ENCODE data around the gene SCUBE2.
A peak's percentile ranks its signal among the peaks of the same experiment; 100 is the strongest.

SCUBE2 gene

DNA sequence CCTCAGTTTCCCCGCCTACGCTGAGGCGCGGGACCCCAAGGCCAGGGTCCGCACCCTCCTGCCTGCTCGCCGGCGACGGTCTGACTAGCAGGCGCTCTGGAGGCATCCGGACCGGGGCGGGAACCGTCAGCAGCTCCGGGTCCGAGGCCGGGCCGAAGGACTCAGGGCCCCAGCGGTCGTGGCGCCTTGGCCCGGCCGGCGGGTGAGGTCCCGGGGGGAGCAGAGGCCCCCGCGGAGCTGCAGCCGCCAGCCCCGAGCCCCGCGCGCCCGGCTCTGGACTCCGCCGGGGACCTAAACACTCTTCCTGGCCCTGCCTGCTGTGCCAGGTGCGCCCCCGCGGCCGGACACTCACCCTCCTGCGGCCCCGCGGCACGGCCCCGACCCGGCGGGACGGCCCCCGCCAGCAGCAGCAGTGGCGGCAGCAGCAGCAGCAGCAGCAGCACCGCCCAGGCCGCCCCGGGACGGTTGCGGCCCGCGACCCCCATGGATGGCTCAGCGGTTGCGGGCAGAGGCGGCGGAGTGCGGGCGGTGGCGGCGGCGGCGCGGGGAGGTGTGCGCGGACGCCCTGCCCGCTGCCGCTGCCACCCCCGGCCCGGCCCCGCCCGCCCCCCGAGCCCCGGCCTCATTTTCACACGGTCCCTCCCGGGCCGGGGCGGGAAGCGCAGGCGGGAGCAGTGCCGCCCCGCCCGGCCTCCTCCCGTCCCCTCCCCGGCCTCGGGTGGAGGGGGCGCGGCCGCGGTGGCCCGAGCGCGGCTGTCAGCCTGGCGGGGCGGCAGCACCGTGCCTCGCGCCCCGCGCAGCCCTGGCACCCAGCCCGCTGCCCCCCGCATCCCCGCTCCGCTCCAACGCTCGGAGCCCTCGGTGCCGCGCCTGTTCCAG, at the start of gene SCUBE2:
Gene SCUBE2, minus strand, starts transcription at position 556 of the 879 bp plus-strand sequence. Its CDS starts 71 bp downstream, at position 485.
- DNase-seq = no peak

DNA sequence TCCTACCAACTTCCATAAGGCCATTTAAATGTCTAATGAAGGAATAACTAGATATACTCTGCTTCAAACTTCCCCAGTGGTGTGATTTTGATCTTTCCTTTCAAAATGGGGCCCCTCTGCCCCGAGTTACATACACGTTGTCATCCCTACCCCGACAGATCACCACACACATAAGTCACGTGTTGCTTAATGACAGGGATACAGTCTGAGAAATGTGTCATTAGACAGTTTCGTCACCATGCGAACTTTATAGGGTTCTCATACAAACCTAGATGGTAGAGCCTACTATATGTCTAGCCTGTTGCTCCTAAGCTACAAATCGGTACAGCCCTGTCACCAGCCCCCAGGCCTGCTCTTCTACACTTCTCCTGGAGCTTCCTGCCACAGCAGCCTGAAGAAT, 49.8 kb upstream of the SCUBE2 start:
- no peak for DNase-seq

DNA sequence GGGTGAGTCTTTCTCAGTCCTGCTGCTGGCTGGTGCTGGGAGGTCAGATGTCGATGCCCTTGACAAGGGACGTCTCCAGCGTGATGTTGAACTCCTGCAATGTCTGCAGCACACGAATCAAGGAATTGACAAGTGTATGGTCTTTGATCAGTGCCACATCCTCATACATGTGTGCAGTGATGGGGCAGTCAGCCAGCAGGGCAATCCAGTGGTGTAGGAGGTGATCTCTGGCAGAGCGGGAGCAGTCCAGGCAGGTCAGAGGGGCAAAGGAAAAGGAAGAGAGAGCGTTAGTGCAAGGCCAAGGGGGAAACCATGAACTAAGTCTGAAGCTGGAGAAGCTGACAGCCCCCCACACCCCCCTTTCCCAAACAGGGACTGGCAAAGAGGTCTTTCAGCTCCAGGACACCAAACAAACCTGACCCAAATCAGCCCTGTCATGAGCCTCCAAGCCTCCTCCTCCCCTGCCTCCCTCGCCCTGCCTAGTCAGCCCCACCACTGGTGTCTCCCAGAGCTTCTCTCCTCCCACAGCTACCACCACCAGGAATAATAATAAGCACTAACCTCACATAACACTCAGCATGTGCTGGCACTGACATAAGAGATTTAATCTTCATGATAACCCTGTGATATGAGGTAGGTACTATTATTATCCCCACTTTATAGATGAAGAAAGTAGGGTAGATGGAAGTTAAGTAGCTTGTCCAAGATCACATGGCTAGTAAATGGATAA, 48.4 kb upstream of the SCUBE2 start:
- no peak for DNase-seq

DNA sequence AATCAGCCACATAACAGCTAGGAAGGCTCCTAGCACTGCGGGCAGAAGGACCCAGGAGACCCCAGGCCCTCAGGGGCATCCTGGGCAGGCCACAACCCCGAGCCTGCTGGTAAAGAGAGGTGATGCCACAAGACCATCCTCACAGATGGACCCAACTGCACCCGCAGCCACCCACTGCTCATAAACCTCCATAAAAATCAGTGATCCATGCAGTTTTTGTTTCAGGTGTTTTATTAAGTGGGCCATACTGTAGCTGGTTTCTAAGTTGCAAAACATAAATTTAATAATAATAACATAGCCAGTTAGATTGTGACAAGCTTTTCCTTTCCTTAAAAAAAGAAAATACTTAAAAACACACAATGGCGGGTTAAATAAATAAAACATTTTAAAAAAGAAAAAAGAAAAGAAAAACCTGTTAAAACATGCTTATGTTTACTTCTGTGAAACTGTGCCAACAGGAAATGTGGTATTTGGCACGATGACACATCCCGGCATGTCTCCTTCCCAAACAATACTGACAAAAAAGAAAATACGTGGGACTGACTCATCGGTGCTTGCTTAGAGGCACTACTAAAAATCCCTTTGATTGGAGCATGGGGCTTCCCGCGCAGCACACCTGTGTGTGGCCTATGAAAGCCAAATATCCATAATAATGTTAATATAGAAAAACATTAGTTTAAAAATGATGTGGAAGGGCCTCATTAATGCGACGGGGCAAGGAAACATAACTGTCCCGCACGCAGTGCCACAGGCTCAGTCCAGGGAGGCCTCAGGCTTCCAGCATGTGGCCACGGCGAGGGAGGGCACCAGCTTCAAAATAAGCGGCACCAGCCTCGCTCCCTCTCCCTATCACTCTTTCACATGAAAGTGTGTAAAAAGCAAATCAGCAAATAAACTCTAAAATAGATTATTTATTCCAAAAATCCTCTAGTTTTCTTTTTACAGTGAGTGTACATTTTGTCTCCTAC, 47.5 kb upstream of the SCUBE2 start:
- DNase-seq = no peak

DNA sequence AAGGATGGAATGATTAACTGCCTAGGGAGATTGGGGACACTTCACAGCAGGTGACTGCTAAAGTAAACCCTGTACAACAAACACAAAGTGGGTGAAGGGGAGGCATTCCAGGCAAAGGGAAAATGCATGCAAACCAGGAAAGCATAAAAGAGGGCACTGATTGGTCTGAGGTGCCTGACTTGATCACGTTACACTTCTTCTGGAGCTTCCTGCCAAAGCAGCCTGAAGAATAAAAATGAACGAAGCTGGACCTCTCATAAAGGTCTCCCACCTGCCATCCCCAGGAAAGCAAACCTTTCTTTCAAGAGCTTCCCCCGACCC, 46.7 kb upstream of the SCUBE2 start:
- DNase-seq = no peak

DNA sequence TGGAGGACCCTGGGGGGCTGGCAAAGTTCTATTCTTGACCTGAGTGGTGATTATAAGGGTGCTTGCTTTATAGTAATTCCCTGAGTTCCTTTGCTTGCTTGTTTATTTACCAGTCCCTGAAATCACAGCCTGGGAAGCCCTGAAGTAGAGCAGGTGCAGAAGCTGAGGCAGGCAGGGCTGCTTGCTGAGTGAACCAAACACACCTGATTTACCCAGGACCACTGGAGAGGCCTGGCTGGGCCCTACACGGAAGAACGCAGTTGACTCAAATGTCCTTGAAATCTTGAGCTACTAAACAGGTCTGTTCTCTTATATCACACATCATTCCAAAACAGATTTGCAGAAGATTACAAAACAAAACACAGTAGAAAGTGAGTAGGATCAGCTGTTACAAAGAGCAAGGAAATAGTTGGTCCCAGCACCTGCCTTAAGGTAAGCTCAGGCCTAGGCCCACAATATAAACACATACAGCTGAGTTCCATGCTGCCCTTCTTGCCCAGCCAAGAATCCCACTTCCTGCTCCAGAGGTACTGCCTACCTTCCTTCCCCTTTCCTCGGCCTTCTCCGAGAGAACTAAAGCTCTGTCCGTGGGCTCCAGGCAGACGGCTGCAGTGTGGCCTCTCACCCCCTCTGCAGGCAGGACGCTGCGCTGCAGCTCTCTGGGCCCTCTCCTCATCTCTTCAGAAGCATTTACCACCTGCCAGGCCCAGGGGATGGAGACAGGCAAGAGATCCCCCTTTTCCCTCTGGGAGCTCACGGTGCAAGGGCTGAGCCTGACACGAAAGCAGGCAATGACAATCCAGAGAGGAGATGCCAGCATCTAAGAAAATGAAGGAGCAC, 46.1 kb upstream of the SCUBE2 start:
- peak; percentile 75 for DNase-seq

DNA sequence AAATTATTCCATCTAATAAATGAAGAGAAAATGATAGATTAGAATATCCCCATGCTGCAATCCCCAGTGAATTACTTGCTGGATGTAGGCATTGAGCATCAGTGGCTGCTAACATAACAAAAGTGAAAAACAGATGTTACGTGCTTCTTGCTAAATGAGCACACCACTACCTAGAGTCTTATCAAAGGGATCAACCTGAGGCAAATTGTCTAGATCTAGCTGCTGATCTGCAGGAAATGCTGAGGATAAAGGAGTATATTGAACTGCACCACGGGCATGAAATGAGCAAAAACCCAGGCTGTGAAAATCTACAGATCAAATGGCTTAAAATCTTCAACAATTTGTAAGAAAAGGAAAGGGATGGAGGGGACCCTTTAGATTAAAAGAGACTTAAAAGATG, 45.3 kb upstream of the SCUBE2 start:
- DNase-seq = no peak

DNA sequence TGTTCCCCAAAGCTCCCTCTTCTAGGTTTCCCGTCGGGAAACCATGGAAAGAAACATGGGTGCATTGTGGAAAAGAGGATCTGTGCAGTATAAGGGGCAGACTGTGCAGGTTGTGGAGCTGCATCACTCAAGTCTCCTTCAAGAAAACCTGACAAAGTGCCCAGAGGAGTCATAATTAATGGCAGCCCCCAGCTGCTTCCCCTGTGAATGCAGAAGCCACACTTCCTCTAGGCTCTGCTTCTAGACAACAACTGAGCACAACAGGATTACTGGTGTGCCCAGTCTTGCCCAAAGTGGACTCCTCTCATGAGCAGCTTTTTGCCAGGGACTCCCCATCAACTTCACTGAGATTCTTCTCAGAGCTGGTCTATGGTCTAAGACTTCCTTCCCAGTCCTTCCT, 42.6 kb upstream of the SCUBE2 start:
- no peak for DNase-seq

DNA sequence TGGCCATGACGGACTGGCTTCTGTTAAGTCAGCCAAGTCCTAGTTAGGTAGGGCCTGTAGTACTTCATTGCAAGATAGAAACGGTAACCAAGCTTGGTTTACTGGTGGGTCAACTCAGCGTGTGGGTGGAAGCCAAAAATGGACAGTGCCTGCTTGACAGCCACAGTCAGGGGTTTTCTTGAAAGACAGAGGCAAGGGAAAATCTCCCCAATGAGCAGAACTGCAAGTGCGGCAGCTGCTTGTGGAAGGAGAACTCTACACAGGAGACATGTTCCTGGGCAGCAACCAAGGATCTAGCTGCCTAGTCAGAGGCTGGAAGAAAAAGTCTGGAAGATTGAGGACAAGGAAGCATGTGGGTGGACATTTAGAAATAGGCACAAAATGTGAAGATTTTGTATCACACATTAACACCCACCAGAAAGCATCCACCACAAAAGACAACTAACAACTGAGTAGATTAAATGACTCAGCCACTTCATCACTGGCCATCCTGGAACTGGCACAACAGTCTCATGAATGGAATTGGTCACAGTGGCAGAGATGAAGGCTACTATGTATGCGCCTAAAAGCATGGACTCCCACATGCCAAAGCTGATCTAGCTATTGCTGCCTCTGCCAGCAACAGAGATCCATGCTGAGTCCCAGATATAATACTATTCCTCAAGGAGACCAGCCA, 40.9 kb upstream of the SCUBE2 start:
- no peak for DNase-seq

DNA sequence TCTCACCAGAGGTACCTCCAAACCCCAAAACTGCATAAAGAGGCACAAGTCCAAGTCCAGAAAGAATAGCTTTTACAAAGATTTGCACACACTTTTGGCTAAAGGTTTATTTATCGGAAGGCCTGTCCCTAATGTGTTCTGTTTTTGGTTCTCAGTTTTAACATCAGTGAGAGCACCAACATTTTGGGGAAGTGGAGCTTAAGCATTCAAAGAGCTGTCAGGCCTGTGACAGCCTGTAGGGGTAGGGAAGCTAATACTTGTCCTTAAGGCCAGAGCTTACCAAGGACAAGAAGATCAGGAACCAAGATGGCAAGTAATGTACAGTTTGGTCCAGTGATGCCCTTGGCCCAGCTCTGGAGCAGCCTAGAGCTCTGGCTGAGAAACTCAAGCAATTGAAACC, 38.9 kb upstream of the SCUBE2 start:
- DNase-seq = no peak

DNA sequence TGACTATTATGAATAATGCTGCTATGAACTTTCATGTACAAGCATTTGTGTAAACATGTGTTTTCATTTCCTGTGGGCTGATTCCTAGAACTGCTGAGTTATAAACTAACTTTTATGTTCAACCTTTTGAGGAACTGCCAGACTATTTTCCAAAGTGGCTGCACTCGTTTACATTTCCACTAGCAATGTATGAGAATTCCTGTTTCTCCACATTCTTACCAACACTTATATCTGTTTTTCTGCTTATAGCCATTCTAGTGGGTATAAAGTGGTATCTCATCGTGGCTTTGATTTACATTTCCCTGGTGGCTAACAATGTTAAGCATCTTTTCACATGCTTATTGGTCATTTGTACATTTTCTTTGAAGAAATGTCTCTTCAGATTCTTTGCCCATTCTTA, 35.2 kb upstream of the SCUBE2 start:
- no peak for DNase-seq

DNA sequence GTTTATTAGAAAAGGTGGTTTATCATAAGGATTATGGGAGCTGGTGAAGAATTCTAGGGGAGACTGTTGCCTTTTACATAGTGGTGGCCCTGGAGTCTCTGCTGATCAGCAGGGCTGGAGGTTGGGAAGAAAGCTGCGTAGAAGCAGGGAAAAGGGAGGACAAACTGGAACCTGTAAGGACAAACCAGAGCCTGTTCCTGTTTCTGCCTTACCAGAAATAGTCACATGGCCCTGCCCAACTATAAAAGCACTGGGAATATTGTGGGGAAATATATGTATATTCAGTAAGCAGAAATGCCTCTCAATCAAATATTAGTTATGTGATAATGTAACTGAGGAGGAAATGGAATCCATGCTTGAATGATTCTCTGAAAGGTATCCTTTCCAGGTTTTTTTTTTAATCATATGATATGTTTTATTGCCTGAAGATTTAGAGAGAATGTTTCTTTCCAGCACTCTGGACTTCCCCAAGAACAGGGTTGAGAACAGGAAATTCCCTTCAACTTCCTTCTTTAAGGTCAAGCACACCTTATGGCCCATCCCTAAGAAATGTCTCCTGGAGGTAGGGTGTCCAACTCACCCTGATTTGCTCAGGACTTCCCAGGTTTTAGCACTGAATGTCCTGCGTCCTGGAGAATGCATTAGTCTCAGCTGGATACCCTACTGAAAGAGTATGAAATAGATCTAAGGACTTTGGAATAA, 33.9 kb upstream of the SCUBE2 start:
- DNase-seq = no peak

DNA sequence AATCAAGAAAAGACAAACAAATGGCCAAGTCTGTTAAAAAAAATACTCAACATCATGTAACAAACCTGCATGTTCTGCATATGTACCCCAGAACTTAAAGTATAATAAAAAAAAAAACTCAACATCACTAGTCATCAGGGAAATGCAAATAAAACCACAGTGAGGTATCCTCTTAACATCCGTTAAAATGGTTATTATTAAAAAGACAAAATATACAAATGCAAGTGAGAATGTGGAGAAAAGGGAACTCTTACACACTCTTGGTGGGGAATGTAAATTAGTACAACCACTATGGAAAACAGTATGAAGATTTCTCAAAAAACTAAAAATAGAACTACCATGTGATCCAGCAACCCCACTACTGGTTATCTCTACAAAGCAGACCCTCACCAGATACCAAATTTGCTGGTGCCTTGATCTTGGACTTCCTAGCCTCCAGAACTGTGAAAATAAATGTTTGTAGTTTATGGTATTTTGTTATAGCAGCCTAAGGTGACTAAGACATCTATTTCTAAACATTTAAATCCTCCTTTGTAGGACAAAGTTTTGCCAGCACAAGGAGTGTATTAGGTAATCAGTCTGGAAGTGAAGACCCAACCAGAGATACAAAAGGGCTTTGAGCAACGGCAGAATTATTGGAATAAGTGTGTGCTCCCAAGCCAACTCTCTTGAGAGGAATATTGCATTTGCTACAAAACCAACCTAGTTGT, 32.4 kb upstream of the SCUBE2 start:
- no peak for DNase-seq

DNA sequence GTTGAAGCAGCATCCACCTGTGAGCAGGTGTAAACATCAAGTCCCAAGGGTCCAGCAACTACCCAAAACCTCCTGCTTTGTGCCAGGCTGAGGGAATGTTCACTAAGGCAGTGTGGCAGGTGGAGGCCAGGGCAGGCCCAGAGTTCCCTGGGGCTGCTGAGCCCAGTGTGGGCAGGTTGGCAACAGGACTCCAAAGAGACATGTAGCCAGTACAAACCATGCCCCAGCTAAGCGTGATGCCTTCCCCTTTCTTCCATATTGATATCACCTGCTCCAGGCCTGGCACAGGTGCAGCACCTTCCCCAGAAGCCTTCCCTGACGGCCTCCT, 30.0 kb upstream of the SCUBE2 start:
- no peak for DNase-seq

DNA sequence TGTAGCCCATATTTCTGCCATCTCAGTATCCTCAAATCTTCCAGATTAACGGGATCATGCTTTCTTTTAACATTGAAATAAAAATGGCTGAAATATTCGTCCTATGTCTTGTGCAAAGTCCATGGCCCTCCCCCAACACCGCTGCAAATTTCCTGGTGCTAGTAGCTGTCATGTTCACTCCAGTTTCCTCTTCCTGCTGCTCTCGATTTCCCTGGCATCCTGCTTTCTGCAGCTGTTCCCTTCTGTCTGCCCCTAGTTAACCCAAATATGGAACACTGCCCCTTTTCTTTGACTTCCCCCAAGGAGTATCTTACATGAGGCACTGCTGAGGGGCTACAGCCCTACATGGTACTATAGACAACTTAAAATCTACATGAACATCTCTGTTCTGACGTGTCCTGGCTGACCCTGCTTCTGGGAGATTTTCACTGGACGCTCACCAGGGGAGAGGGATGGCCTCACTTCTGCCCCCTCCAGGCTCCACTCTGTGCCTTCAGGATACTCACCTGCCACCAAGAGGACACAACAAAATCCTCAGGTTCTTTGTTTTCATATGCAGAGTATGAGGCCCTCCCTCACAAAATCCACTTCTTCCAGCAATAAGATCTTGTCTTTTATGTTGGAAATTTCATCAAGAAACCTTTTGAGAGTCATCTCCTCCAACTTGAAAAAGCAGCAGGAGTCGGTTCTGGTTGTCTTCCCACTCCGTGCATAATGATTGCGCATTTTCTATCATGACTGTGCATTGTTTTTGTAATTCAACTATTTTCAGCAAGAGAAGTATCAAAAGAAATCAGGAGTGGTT, 29.5 kb upstream of the SCUBE2 start:
- no peak for DNase-seq

DNA sequence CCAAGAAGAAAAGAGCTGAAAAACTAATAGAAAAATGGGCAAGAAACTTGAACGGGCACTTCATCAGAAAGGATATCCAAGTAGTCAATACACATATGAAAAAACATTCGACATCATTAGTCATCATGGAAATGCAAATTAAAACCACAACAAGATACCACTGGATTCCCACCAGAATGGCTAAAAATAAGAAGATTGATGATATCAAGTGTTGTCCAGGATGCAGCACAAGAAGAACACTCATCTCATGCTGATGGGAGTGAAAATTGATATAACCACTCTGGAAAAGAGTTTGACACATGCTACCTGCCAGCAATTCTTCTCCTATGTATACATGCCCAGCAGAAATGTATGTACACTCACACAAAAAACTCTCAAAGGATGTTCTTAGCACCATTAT, 26.9 kb upstream of the SCUBE2 start:
- DNase-seq = no peak

DNA sequence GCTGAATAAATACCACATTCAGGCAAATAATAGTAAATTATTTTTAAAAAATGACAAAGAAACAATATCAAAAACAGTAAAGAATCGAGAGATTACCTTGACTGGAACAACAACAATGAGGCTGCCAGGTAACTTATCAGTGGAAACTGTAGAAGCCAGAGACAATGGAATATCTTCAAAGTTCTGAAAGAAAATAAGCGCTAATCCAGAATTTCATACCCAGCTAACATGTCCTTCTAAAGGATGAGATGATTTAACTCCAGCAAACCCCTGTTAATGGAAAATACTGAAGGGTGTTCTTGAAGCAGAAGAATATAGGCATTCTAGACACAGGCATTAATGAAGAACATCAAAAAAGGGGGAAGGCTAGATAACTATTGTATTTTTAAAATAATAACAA, 20.7 kb upstream of the SCUBE2 start:
- no peak for DNase-seq

DNA sequence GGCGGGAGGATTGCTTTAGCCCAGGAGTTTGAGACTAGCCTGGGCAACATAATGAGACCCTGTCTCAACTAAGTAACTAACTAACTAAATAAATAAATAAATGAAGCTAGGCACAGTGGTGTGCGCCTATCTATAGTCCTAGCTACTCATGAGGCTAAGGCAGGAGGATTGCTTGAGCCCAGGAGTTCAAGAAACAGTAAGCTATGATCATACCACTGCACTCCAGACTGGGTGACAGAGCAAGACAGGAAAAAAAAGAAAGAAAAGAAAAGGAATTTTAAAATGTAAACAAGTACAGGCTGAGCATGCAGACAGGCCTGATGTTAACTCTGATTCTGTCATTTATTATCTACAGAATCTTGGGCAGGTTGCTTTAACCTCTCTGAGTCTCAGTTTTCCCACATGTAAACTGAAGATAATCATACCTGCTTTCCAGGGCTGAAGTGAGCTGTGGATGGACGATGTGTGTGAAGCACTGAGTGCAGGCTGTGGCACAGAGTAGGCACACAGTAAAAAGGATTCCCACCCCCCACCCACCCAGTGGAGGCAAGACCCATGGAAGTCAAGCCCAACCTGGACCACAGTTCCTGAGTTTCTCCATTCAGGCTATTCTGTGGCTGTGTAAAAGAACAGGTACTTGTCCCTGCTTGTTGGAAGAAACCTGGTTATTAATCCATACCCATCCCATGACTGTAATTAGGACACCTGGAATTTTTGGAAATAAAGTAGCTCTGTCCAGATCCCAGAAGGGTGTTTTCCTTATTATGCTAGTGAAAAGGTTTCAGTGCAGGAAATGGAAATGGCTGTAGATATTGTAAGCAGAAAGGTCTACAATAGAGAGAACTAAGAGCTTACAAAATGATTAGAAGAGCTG, 18.7 kb upstream of the SCUBE2 start:
- DNase-seq = no peak

DNA sequence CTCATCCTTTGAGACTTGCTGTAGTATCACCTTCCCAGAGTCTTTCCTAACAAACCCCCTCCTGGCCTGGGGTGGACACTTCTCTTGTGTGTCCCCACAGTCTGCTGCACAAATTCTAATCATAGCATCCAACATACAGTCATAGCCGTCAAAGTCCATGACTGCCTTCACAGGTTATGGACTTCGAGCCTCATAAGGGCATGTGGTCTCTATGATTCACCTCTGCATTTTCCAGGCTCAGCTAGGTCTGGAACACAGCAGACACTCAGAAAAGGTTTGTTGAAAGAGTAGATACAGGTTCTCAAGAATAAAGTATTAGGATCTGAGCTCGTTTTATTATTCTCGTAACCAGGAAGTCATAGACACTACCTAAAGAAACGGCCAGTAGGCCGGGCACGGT, 13.2 kb upstream of the SCUBE2 start:
- DNase-seq = no peak
